ENCODE data around the gene SGPP2.

The SGPP2 gene

GRCh38 chr2:222424276-222424728 is at the start of gene SGPP2:
SGPP2 (plus strand) TSS chr2:222424543; CDS start chr2:222424603, 60 bp downstream.
- Histone ChIP-seq H3K27ac (ENCODE audit: low read length) (no peak within 1 kb of the TSS), H2AFZ (ENCODE audit: low read depth, low read length) (no peak within 1 kb of the TSS), H3K36me3 (ENCODE audit: insufficient read depth, low read length) (no peaks in the 10 kb centered on the region), H3K4me2 (ENCODE audit: insufficient read depth, low read length) (no peak within 1 kb of the TSS), H4K20me1 (ENCODE audit: insufficient read depth, low read length) (no peaks in the 10 kb centered on the region), H3K27me3 (ENCODE audit: insufficient read depth, low read length, poor library complexity) (no peaks in the 10 kb centered on the region), H3K9ac (ENCODE audit: low read depth, low read length) (no peak within 1 kb of the TSS), H3K4me1 (ENCODE audit: insufficient read depth, low read length) (no peaks in the 10 kb centered on the region), H3K4me3 (ENCODE audit: low read depth in 1 of 2, low read length in 2 of 2) (no peak within 1 kb of the TSS), H3K79me2 (ENCODE audit: insufficient read depth, low read length) (no peaks in the 10 kb centered on the region), H3K9me3 (ENCODE audit: insufficient read depth, low read length, severe bottlenecking) (no peaks in the 10 kb centered on the region)
- ATAC-seq (ENCODE audit: insufficient read depth, low read depth), result no peak
- TF ChIP-seq EZH2 (IDR thresholded peaks at IDR 0.05; ENCODE audit: borderline replicate concordance, low read depth, low read length, severe bottlenecking) (no peak), CTCF (IDR thresholded peaks at IDR 0.05; ENCODE audit: borderline replicate concordance, extremely low read depth, low read length, poor library complexity, severe bottlenecking) (no peak)
- no peak for DNase-seq

GRCh38 chr2:222375798-222376197 is 48.5 kb upstream of the SGPP2 start:
- no peaks in the 10 kb centered on the region for H3K4me1 ChIP-seq (ENCODE audit: insufficient read depth, low read length)
- DNase-seq, result no peak

GRCh38 chr2:222380456-222380855 is 43.9 kb upstream of the SGPP2 start:
- DNase-seq, result no peak
- TF ChIP-seq CTCF (IDR thresholded peaks at IDR 0.05; ENCODE audit: borderline replicate concordance, extremely low read depth, low read length, poor library complexity, severe bottlenecking), result no peak
- no peak for TF ChIP-seq EZH2 (IDR thresholded peaks at IDR 0.05; ENCODE audit: borderline replicate concordance, low read depth, low read length, severe bottlenecking)
- Histone ChIP-seq H3K27me3 (ENCODE audit: insufficient read depth, low read length, poor library complexity) (no peaks in the 10 kb centered on the region), H2AFZ (ENCODE audit: low read depth, low read length) (no peak overlapping the region), H3K4me3 (ENCODE audit: low read depth in 1 of 2, low read length in 2 of 2) (no peak overlapping the region), H3K27ac (ENCODE audit: low read length) (no peak overlapping the region), H3K9me3 (ENCODE audit: insufficient read depth, low read length, severe bottlenecking) (no peaks in the 10 kb centered on the region), H3K79me2 (ENCODE audit: insufficient read depth, low read length) (no peaks in the 10 kb centered on the region), H3K4me1 (ENCODE audit: insufficient read depth, low read length) (no peaks in the 10 kb centered on the region), H3K4me2 (ENCODE audit: insufficient read depth, low read length) (no peak overlapping the region), H3K9ac (ENCODE audit: low read depth, low read length) (no peak overlapping the region), H4K20me1 (ENCODE audit: insufficient read depth, low read length) (no peaks in the 10 kb centered on the region), H3K36me3 (ENCODE audit: insufficient read depth, low read length) (no peaks in the 10 kb centered on the region)
- no peak for ATAC-seq (ENCODE audit: insufficient read depth, low read depth)

More at GRCh38 chr2:222375798-222376197, 48.5 kb upstream of the SGPP2 start:
- no peaks in the 10 kb centered on the region for H3K36me3 ChIP-seq (ENCODE audit: insufficient read depth, low read length)
- no peak overlapping the region for H3K4me2 ChIP-seq (ENCODE audit: insufficient read depth, low read length)
- no peak overlapping the region for H3K4me3 ChIP-seq (ENCODE audit: low read depth in 1 of 2, low read length in 2 of 2)
- no peak for ATAC-seq (ENCODE audit: insufficient read depth, low read depth)
- TF ChIP-seq EZH2 (IDR thresholded peaks at IDR 0.05; ENCODE audit: borderline replicate concordance, low read depth, low read length, severe bottlenecking) (no peak), CTCF (IDR thresholded peaks at IDR 0.05; ENCODE audit: borderline replicate concordance, extremely low read depth, low read length, poor library complexity, severe bottlenecking) (no peak)
- H3K27ac ChIP-seq (ENCODE audit: low read length), result no peak overlapping the region
- H3K9ac ChIP-seq (ENCODE audit: low read depth, low read length), result no peak overlapping the region
- H3K27me3 ChIP-seq (ENCODE audit: insufficient read depth, low read length, poor library complexity), result no peaks in the 10 kb centered on the region
- no peaks in the 10 kb centered on the region for H3K79me2 ChIP-seq (ENCODE audit: insufficient read depth, low read length)
- no peak overlapping the region for H2AFZ ChIP-seq (ENCODE audit: low read depth, low read length)
- no peaks in the 10 kb centered on the region for H3K9me3 ChIP-seq (ENCODE audit: insufficient read depth, low read length, severe bottlenecking)
- no peaks in the 10 kb centered on the region for H4K20me1 ChIP-seq (ENCODE audit: insufficient read depth, low read length)

- Histone ChIP-seq H3K27ac (ENCODE audit: low read length) (no peak overlapping the region), H3K4me1 (ENCODE audit: insufficient read depth, low read length) (no peaks in the 10 kb centered on the region)
These were observed 42.8 kb upstream of the SGPP2 start for GRCh38 chr2:222381566-222381965.

More at GRCh38 chr2:222381566-222381965, 42.8 kb upstream of the SGPP2 start:
- Histone ChIP-seq H3K36me3 (ENCODE audit: insufficient read depth, low read length) (no peaks in the 10 kb centered on the region), H3K79me2 (ENCODE audit: insufficient read depth, low read length) (no peaks in the 10 kb centered on the region), H3K4me2 (ENCODE audit: insufficient read depth, low read length) (no peak overlapping the region), H2AFZ (ENCODE audit: low read depth, low read length) (no peak overlapping the region), H3K4me3 (ENCODE audit: low read depth in 1 of 2, low read length in 2 of 2) (no peak overlapping the region), H3K27me3 (ENCODE audit: insufficient read depth, low read length, poor library complexity) (no peaks in the 10 kb centered on the region), H3K9ac (ENCODE audit: low read depth, low read length) (no peak overlapping the region), H3K9me3 (ENCODE audit: insufficient read depth, low read length, severe bottlenecking) (no peaks in the 10 kb centered on the region), H4K20me1 (ENCODE audit: insufficient read depth, low read length) (no peaks in the 10 kb centered on the region)
- TF ChIP-seq EZH2 (IDR thresholded peaks at IDR 0.05; ENCODE audit: borderline replicate concordance, low read depth, low read length, severe bottlenecking), result no peak
- TF ChIP-seq CTCF (IDR thresholded peaks at IDR 0.05; ENCODE audit: borderline replicate concordance, extremely low read depth, low read length, poor library complexity, severe bottlenecking), result no peak
- ATAC-seq (ENCODE audit: insufficient read depth, low read depth) (no peak), DNase-seq (no peak)
